ENCODE measurements around the gene PRICKLE4. TPM values are rescaled to one million over a fixed set of nuclear protein-coding genes. Genes with fewer than 3 reads are reported as not detected.

The PRICKLE4 gene
- total and polyA plus RNA-seq, 2 of the 13 experiments (the other 11 are each of a cell fraction or from before 2014, with no cell fraction given), result 0.92 to 1.2 TPM

- TF ChIP-seq, protein P1, sequence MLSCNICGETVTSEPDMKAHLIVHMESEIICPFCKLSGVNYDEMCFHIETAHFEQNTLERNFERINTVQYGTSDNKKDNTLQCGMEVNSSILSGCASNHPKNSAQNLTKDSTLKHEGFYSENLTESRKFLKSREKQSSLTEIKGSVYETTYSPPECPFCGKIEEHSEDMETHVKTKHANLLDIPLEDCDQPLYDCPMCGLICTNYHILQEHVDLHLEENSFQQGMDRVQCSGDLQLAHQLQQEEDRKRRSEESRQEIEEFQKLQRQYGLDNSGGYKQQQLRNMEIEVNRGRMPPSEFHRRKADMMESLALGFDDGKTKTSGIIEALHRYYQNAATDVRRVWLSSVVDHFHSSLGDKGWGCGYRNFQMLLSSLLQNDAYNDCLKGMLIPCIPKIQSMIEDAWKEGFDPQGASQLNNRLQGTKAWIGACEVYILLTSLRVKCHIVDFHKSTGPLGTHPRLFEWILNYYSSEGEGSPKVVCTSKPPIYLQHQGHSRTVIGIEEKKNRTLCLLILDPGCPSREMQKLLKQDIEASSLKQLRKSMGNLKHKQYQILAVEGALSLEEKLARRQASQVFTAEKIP (CRISPR knock-in tag; IDR thresholded peaks at IDR 0.05; ENCODE audit: borderline replicate concordance), result no peak
- no peak for TF ChIP-seq HNRNPUL1 (IDR thresholded peaks at IDR 0.05; ENCODE audit: low read depth, low read length)
- 0 out of 2 replicates have a peak, but pooled peaks have one; percentile 76 for TF ChIP-seq XBP1 (CRISPR knock-in tag; IDR thresholded peaks at IDR 0.05)
- TF ChIP-seq ARNT2 (CRISPR knock-in tag; IDR thresholded peaks at IDR 0.05; ENCODE audit: low read depth), result peak; percentile 86
- peak; percentile 96 for TF ChIP-seq MYC (CRISPR knock-in tag; IDR thresholded peaks at IDR 0.05; ENCODE audit: borderline replicate concordance)
- TF ChIP-seq TFDP2 (CRISPR knock-in tag; IDR thresholded peaks at IDR 0.05), result peak; percentile 76
- TF ChIP-seq, protein P2, sequence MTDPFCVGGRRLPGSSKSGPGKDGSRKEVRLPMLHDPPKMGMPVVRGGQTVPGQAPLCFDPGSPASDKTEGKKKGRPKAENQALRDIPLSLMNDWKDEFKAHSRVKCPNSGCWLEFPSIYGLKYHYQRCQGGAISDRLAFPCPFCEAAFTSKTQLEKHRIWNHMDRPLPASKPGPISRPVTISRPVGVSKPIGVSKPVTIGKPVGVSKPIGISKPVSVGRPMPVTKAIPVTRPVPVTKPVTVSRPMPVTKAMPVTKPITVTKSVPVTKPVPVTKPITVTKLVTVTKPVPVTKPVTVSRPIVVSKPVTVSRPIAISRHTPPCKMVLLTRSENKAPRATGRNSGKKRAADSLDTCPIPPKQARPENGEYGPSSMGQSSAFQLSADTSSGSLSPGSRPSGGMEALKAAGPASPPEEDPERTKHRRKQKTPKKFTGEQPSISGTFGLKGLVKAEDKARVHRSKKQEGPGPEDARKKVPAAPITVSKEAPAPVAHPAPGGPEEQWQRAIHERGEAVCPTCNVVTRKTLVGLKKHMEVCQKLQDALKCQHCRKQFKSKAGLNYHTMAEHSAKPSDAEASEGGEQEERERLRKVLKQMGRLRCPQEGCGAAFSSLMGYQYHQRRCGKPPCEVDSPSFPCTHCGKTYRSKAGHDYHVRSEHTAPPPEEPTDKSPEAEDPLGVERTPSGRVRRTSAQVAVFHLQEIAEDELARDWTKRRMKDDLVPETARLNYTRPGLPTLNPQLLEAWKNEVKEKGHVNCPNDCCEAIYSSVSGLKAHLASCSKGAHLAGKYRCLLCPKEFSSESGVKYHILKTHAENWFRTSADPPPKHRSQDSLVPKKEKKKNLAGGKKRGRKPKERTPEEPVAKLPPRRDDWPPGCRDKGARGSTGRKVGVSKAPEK (CRISPR knock-in tag; IDR thresholded peaks at IDR 0.05; ENCODE audit: borderline replicate concordance), result no peak
- no peak for TF ChIP-seq ZNF891 (CRISPR knock-in tag; IDR thresholded peaks at IDR 0.05)
- no peak for TF ChIP-seq LCORL (IDR thresholded peaks at IDR 0.05)
- TF ChIP-seq LCORL (CRISPR knock-in tag; IDR thresholded peaks at IDR 0.05), result peak; percentile 69; the same call in 1 of the 2 replicates
- TF ChIP-seq, protein P3, sequence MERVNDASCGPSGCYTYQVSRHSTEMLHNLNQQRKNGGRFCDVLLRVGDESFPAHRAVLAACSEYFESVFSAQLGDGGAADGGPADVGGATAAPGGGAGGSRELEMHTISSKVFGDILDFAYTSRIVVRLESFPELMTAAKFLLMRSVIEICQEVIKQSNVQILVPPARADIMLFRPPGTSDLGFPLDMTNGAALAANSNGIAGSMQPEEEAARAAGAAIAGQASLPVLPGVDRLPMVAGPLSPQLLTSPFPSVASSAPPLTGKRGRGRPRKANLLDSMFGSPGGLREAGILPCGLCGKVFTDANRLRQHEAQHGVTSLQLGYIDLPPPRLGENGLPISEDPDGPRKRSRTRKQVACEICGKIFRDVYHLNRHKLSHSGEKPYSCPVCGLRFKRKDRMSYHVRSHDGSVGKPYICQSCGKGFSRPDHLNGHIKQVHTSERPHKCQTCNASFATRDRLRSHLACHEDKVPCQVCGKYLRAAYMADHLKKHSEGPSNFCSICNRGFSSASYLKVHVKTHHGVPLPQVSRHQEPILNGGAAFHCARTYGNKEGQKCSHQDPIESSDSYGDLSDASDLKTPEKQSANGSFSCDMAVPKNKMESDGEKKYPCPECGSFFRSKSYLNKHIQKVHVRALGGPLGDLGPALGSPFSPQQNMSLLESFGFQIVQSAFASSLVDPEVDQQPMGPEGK (CRISPR knock-in tag; IDR thresholded peaks at IDR 0.05), result peak; percentile 81; the same call in 1 of the 2 replicates
- TF ChIP-seq ZNF318 (CRISPR knock-in tag; IDR thresholded peaks at IDR 0.05), result peak; percentile 44; the same call in 1 of the 2 replicates
Observed at GRCh38 chr6:41787219-41787917, 6.8 kb downstream of the PRICKLE4 start, which contains the start of gene TOMM6 (continued).

Measured in HepG2 (cell line).